MCF 10A (cell line): ENCODE results near the gene CDKL1. TPM values are rescaled to one million over a fixed set of nuclear protein-coding genes. Genes with fewer than 3 reads are reported as not detected.

Source experiments
- BruUV-seq: library from RNA; stranded (reverse); fragments of 400-500 nt; replicated peaks from 2 replicates; lab custom pipeline; 2021; lab: Mats Ljungman, UMichigan
- CTCF ChIA-PET: fragments of 300-600 bp; sonication (Branson Sonifier 250); formaldehyde crosslinking; extraction: SDS; loops from one replicate; lab custom pipeline; 2021; ENCODE audit warnings: antibody characterized with exemption, inconsistent platforms; lab: Yijun Ruan, JAX
- POLR2A ChIA-PET: fragments of 300-600, 350-650 bp; sonication (Branson Sonifier 250); formaldehyde crosslinking; extraction: SDS; loops from one replicate; lab custom pipeline; 2020; ENCODE audit warnings: antibody characterized with exemption, inconsistent platforms; lab: Yijun Ruan, JAX
- DNase-seq: peaks from one replicate; pipeline ENCODE4 v3.0.0-alpha.2; 2018; ENCODE audit not compliant: unreplicated experiment
- H3K27ac Mint-ChIP-seq: one replicate; pipeline ENCODE4 v1.8.0; 2022; ENCODE audit warnings: mild to moderate bottlenecking, low read depth, mixed read lengths; ENCODE audit not compliant: unreplicated experiment
- H3K27me3 Mint-ChIP-seq: one replicate; pipeline ENCODE4 v1.8.0; 2022; ENCODE audit warnings: mixed read lengths; ENCODE audit not compliant: insufficient read depth, unreplicated experiment
- H3K36me3 Mint-ChIP-seq: one replicate; pipeline ENCODE4 v1.8.0; 2022; ENCODE audit warnings: mild to moderate bottlenecking, moderate library complexity, mixed read lengths; ENCODE audit not compliant: insufficient read depth, unreplicated experiment
- H3K4me1 Mint-ChIP-seq: one replicate; pipeline ENCODE4 v1.8.0; 2022; ENCODE audit warnings: mixed read lengths; ENCODE audit not compliant: insufficient read depth, unreplicated experiment
- H3K4me3 Mint-ChIP-seq: one replicate; pipeline ENCODE4 v1.8.0; 2022; ENCODE audit warnings: mild to moderate bottlenecking, moderate library complexity, mixed read lengths; ENCODE audit not compliant: unreplicated experiment
- H3K9me3 Mint-ChIP-seq: one replicate; pipeline ENCODE4 v1.8.0; 2022; ENCODE audit warnings: mixed read lengths; ENCODE audit not compliant: unreplicated experiment
- CTCF ChIP-seq: fragments of 200-600 bp; IDR thresholded peaks from one replicate; pipeline ENCODE4 v1.8.0; 2022; ENCODE audit warnings: antibody characterized with exemption, mild to moderate bottlenecking; ENCODE audit not compliant: unreplicated experiment
- intact Hi-C: fragments of 100-400 bp; cut with micrococcal nuclease; formaldehyde crosslinking; loops from 2 replicates; pipeline ENCODE4 v1.14.1; 2022
- total RNA-seq: library from RNA; stranded (reverse); gene quantifications from 2 replicates; pipeline ENCODE4 v1.2.3, GENCODE V29; 2022

The CDKL1 gene
- total RNA-seq, 1 experiment from 2014 or later: 26.3 TPM

- no peaks in the 10 kb centered on the region for H3K9me3 Mint-ChIP-seq
- H3K27me3 Mint-ChIP-seq: no peaks in the 10 kb centered on the region
- ChIA-PET CTCF (interaction anchor here (0.7 kb wide), 1 partner anchor 72 kb away, joined by 3 read pairs; no protein-coding TSS in a partner anchor), POLR2A (interaction anchor here (0.6 to 4.7 kb wide), 18 partner anchors 22 to 777 kb away, joined by 3 to 47 read pairs (median 5); partner anchors contain the start of genes DMAC2L, L2HGDH, MAP4K5 and MGAT2)
- peak overlapping the region; percentile 86 for H3K4me3 Mint-ChIP-seq
- DNase-seq: peak; percentile 71
- peak overlapping the region; percentile 90 for H3K27ac Mint-ChIP-seq
- H3K4me1 Mint-ChIP-seq: peaks cover 18% of the 10 kb centered on the region
- peaks cover 10% of the 10 kb centered on the region for H3K36me3 Mint-ChIP-seq
- TF ChIP-seq CTCF: no peak
- intact Hi-C loops: loop anchor here (2.0 to 10.0 kb wide), 2 partner anchors 57 to 135 kb away; partner anchors contain the start of gene MAP4K5
- no TSS peak for BruUV-seq
These were observed 908 bp upstream of the CDKL1 start for GRCh38 chr14:50397390-50398188.

DNA sequence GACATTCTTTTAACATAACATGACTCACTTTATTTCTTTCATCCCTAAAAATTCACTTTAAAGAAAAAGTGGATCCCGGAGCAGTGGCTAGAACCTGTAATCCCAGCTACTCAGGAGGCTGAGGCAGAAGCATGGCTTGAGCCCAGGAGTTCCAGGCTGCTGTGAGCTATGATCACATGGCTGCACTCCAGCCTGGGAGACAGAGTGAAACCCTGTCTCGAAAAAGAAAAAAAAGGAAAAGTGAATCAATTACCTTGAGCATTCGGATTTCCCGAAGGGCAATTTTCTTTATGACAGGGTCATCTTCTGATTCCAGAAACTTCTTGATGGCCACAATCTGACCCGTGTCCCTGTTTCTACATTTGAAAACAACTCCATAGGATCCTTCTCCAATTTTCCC is 1.2 kb downstream of the CDKL1 start:
- DNase-seq: peak; percentile 30
- CTCF ChIA-PET: interaction anchor here (0.7 to 1.5 kb wide), 3 partner anchors 29 to 94 kb away, joined by 3 to 5 read pairs (median 4); no protein-coding TSS in a partner anchor
- peak overlapping the region; percentile 90 for H3K27ac Mint-ChIP-seq

DNA sequence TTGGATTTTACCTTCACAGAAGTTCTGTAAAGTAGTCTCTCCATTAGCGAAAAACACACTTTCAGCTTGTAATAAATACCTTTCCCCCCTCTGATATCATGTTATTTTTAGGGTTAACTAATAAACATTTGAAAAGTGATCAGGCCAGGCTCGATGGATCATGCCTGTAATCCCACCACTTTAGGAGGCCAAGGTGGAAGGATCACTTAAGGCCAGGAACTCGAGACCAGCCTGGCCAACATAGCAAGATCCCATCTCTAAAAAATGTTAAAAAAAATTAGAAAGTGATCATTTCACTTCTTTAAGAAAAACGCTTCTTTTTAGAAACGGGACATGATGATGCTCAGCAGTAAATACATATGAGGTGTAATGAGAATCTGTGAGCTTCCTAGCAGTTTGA is 2.0 kb downstream of the CDKL1 start:
- Mint-ChIP-seq H3K36me3 (peaks cover 15% of the 10 kb centered on the region), H3K9me3 (no peaks in the 10 kb centered on the region), H3K4me1 (peaks cover 18% of the 10 kb centered on the region), H3K27ac (peak overlapping the region; percentile 29), H3K27me3 (no peaks in the 10 kb centered on the region), H3K4me3 (no peak overlapping the region)
- POLR2A ChIA-PET: interaction anchor here (1.0 to 4.7 kb wide), 5 partner anchors 35 to 96 kb away, joined by 3 to 47 read pairs (median 9); partner anchors contain the start of genes DMAC2L and L2HGDH
- intact Hi-C loops: loop anchor here (10.0 kb wide), 1 partner anchor 60 kb away; no protein-coding TSS in a partner anchor
- no peak for DNase-seq
- TF ChIP-seq CTCF: no peak
- BruUV-seq: no TSS peak
- CTCF ChIA-PET: interaction anchor here (0.6 to 1.9 kb wide), 4 partner anchors 29 to 77 kb away, joined by 3 to 6 read pairs (median 3); no protein-coding TSS in a partner anchor

More for the DNA sequence above, 1.2 kb downstream of the CDKL1 start:
- POLR2A ChIA-PET: interaction anchor here (0.7 to 4.7 kb wide), 8 partner anchors 16 to 133 kb away, joined by 3 to 47 read pairs (median 8); partner anchors contain the start of genes DMAC2L and L2HGDH
- Mint-ChIP-seq H3K4me1 (peaks cover 18% of the 10 kb centered on the region), H3K36me3 (peaks cover 15% of the 10 kb centered on the region), H3K9me3 (no peaks in the 10 kb centered on the region), H3K27me3 (no peaks in the 10 kb centered on the region), H3K4me3 (peak overlapping the region; percentile 86)
- intact Hi-C loops: loop anchor here (10.0 kb wide), 1 partner anchor 59 kb away; no protein-coding TSS in a partner anchor
- BruUV-seq: no TSS peak
- no peak for TF ChIP-seq CTCF
